Esophagus squamous epithelium (tissue), 4 donors: ENCODE data around the gene HMCN2.

Experiments
- CTCF ChIP-seq, 6 experiments: fragments of 450-650 bp in 4 of 6; fragments of 200-600 bp in 2 of 6; sonication (generic) in 2 of 6; IDR thresholded peaks; one replicate each; pipeline ENCODE4 v1.5.1; 2016 to 2019; ENCODE audit warnings: antibody characterized with exemption in 6 of 6, mild to moderate bottlenecking in 4 of 6, moderate library complexity in 4 of 6
- POLR2A ChIP-seq, 4 donors: fragments of 450-650 bp; IDR thresholded peaks; one replicate each; pipeline ENCODE4 v1.6.1; 2017; ENCODE audit warnings: antibody characterized with exemption in 4 of 4, mild to moderate bottlenecking in 4 of 4, moderate library complexity in 3 of 4

- peak; percentile 89 to 95 (median 91) for TF ChIP-seq CTCF (IDR thresholded peaks at IDR 0.05)
- no peak for TF ChIP-seq POLR2A (IDR thresholded peaks at IDR 0.05)
Observed at GRCh38 chr9:130461218-130461630, 195.7 kb downstream of the HMCN2 start.
